ENCODE results near the gene NFATC2IP. TPM values are rescaled to one million over a fixed set of nuclear protein-coding genes. Genes with fewer than 3 reads are reported as not detected.
"Not testable (repeated sequence)": the region's sequence is repeated elsewhere in the genome, so short reads cannot be mapped to it uniquely, and the experiment has no call there.

The NFATC2IP gene
- polyA plus RNA-seq, 3 donors = 30.8 to 85.9 (median 76.7) TPM

GRCh38 chr16:28924399-28924761 lies 26.4 kb upstream of the NFATC2IP start:
- no peak for DNase-seq

GRCh38 chr16:28924762-28925385 lies 25.9 kb upstream of the NFATC2IP start, which contains the start of gene RABEP2:
TSS of gene RABEP2 (minus strand) at chr16:28925238. CDS start at chr16:28925163, 75 bp downstream.
- DNase-seq = peak; percentile 91

GRCh38 chr16:28925386-28926228 lies 25.1 kb upstream of the NFATC2IP start:
- peak; percentile 84 for DNase-seq

GRCh38 chr16:28926284-28926683 lies 24.5 kb upstream of the NFATC2IP start:
- not testable (repeated sequence) for DNase-seq

GRCh38 chr16:28927815-28928214 lies 22.9 kb upstream of the NFATC2IP start:
- DNase-seq = no peak

- DNase-seq = no peak
Measured at GRCh38 chr16:28930203-28930602, 20.5 kb upstream of the NFATC2IP start.

- DNase-seq = no peak
Measured at GRCh38 chr16:28930652-28931051, 20.1 kb upstream of the NFATC2IP start.

- DNase-seq = no peak
Measured at GRCh38 chr16:28931801-28932225, 18.9 kb upstream of the NFATC2IP start, which contains the start of gene CD19. TSS of gene CD19 (plus strand) at chr16:28931971. CDS start at chr16:28932001, 30 bp downstream.

GRCh38 chr16:28932339-28933141 lies 18.2 kb upstream of the NFATC2IP start:
- no peak for DNase-seq

- DNase-seq = no peak
Measured at GRCh38 chr16:28933171-28933570, 17.6 kb upstream of the NFATC2IP start.

GRCh38 chr16:28935346-28935745 lies 15.4 kb upstream of the NFATC2IP start:
- DNase-seq = no peak

- peak; percentile 50 for DNase-seq
Measured at GRCh38 chr16:28935924-28936783, 14.6 kb upstream of the NFATC2IP start.

GRCh38 chr16:28936784-28937155 lies 14.0 kb upstream of the NFATC2IP start:
- no peak for DNase-seq

GRCh38 chr16:28937222-28937876 lies 13.4 kb upstream of the NFATC2IP start:
- DNase-seq = no peak

- DNase-seq = no peak
Measured at GRCh38 chr16:28938721-28939120, 12.0 kb upstream of the NFATC2IP start.

GRCh38 chr16:28939825-28940224 lies 10.9 kb upstream of the NFATC2IP start:
- not testable (repeated sequence) for DNase-seq

GRCh38 chr16:28943281-28943680 lies 7.5 kb upstream of the NFATC2IP start:
- no peak for DNase-seq

GRCh38 chr16:28946681-28947080 lies 4.1 kb upstream of the NFATC2IP start:
- DNase-seq = no peak

GRCh38 chr16:28951410-28951943 lies 740 bp downstream of the NFATC2IP start:
- DNase-seq = no peak

- no peak for DNase-seq
Measured at GRCh38 chr16:28958216-28958615, 7.5 kb downstream of the NFATC2IP start.
